Measurements from ENCODE around the gene MIR17HG. TPM values are rescaled to one million over a fixed set of nuclear protein-coding genes. Genes with fewer than 3 reads are reported as not detected.

Gene MIR17HG
- total RNA-seq, 1 experiment from 2014 or later, result 5.5 TPM

GRCh38 chr13:91372911-91373310 lies 25.4 kb downstream of the MIR17HG start:
- Histone ChIP-seq H3K4me3 (ENCODE audit: low read length) (no peak overlapping the region), H3F3A (ENCODE audit: low read length, unreplicated experiment) (no peaks in the 10 kb centered on the region), H3K79me2 (ENCODE audit: low read length) (no peaks in the 10 kb centered on the region), H3K27ac (ENCODE audit: low read length) (no peak overlapping the region), H3K27me3 (ENCODE audit: low read length) (no peaks in the 10 kb centered on the region), H4K20me1 (ENCODE audit: low read length) (no peaks in the 10 kb centered on the region), H3K9me3 (ENCODE audit: low read length) (no peaks in the 10 kb centered on the region), H3K4me2 (ENCODE audit: low read length) (no peak overlapping the region), H3K9ac (ENCODE audit: low read length) (no peak overlapping the region), H3K9me2 (replicated peaks; ENCODE audit: low read length) (no peaks in the 10 kb centered on the region), H3K4me1 (ENCODE audit: insufficient read depth, low read length) (no peaks in the 10 kb centered on the region), H3K36me3 (ENCODE audit: low read depth, low read length) (no peaks in the 10 kb centered on the region), H2AFZ (ENCODE audit: low read length) (no peak overlapping the region)
- ATAC-seq (no peak), DNase-seq (no peak)
- POLR2A ChIA-PET (ENCODE audit: unreplicated experiment), result no interaction called here
- no TSS peak for BruUV-seq (replicated peaks)
- CTCF ChIA-PET, result no interaction called here
- intact Hi-C loops (cut with micrococcal nuclease), result no loop called here
- no peak for TF ChIP-seq CTCF (conservative IDR thresholded peaks at IDR 0.05; ENCODE audit: low read depth, low read length)
- TF ChIP-seq EZH2phosphoT487 (IDR thresholded peaks at IDR 0.05; ENCODE audit: borderline replicate concordance, low read length), result no peak
- TF ChIP-seq EZH2 (IDR thresholded peaks at IDR 0.05; ENCODE audit: low read length, unreplicated experiment), result no peak

GRCh38 chr13:91375116-91375729 lies 27.7 kb downstream of the MIR17HG start:
- H3K9me3 ChIP-seq (ENCODE audit: low read length), result no peaks in the 10 kb centered on the region
- DNase-seq (peak; percentile 19), ATAC-seq (peak; percentile 71)
- H3K36me3 ChIP-seq (ENCODE audit: low read depth, low read length), result no peaks in the 10 kb centered on the region
- no peak overlapping the region for H3K4me2 ChIP-seq (ENCODE audit: low read length)
- H3K4me3 ChIP-seq (ENCODE audit: low read length), result no peak overlapping the region
- TF ChIP-seq EZH2 (IDR thresholded peaks at IDR 0.05; ENCODE audit: low read length, unreplicated experiment), result no peak
- peak; percentile 60 for TF ChIP-seq CTCF (conservative IDR thresholded peaks at IDR 0.05; ENCODE audit: low read depth, low read length)
- no peak for TF ChIP-seq EZH2phosphoT487 (IDR thresholded peaks at IDR 0.05; ENCODE audit: borderline replicate concordance, low read length)
- ChIA-PET POLR2A (ENCODE audit: unreplicated experiment) (no interaction called here), CTCF (no interaction called here)
- no peak overlapping the region for H2AFZ ChIP-seq (ENCODE audit: low read length)
- no peaks in the 10 kb centered on the region for H3K27me3 ChIP-seq (ENCODE audit: low read length)
- H3K9ac ChIP-seq (ENCODE audit: low read length), result no peak overlapping the region
- BruUV-seq (replicated peaks), result no TSS peak
- H4K20me1 ChIP-seq (ENCODE audit: low read length), result no peaks in the 10 kb centered on the region
- no peaks in the 10 kb centered on the region for H3F3A ChIP-seq (ENCODE audit: low read length, unreplicated experiment)
- intact Hi-C loops (cut with micrococcal nuclease), result no loop called here
- H3K4me1 ChIP-seq (ENCODE audit: insufficient read depth, low read length), result no peaks in the 10 kb centered on the region
- no peaks in the 10 kb centered on the region for H3K9me2 ChIP-seq (replicated peaks; ENCODE audit: low read length)
- no peaks in the 10 kb centered on the region for H3K79me2 ChIP-seq (ENCODE audit: low read length)
- no peak overlapping the region for H3K27ac ChIP-seq (ENCODE audit: low read length)

DNA sequence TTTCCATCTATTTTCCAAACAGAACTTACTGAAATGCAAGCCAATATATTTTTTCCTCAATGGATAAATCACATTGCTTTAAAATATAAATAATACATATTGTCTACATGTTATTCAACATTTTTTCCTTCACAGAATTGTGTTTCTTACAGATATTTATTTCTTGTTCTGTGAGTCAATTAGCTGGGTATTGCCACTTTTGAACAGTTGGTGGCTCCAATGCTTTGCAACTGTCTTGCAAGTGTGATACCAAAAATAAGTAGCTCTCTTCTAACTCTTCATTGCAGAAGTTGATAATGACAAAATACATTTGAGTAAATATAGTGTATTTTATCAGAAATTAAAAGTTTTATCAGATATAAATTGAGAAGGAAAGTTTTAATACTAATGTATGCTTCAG lies 33.9 kb downstream of the MIR17HG start:
- Histone ChIP-seq H4K20me1 (ENCODE audit: low read length) (no peaks in the 10 kb centered on the region), H3K4me1 (ENCODE audit: insufficient read depth, low read length) (no peaks in the 10 kb centered on the region), H3K27me3 (ENCODE audit: low read length) (no peaks in the 10 kb centered on the region), H3K9me3 (ENCODE audit: low read length) (no peaks in the 10 kb centered on the region), H3K27ac (ENCODE audit: low read length) (no peak overlapping the region), H3K36me3 (ENCODE audit: low read depth, low read length) (no peaks in the 10 kb centered on the region), H3K79me2 (ENCODE audit: low read length) (no peaks in the 10 kb centered on the region), H3K9me2 (replicated peaks; ENCODE audit: low read length) (no peaks in the 10 kb centered on the region), H3F3A (ENCODE audit: low read length, unreplicated experiment) (no peaks in the 10 kb centered on the region), H2AFZ (ENCODE audit: low read length) (no peak overlapping the region), H3K4me2 (ENCODE audit: low read length) (no peak overlapping the region), H3K9ac (ENCODE audit: low read length) (no peak overlapping the region), H3K4me3 (ENCODE audit: low read length) (no peak overlapping the region)
- POLR2A ChIA-PET (ENCODE audit: unreplicated experiment), result no interaction called here
- ATAC-seq (peak; percentile 31; the same call in 1 of the 2 replicates), DNase-seq (peak; percentile 26)
- TF ChIP-seq EZH2phosphoT487 (IDR thresholded peaks at IDR 0.05; ENCODE audit: borderline replicate concordance, low read length) (no peak), CTCF (conservative IDR thresholded peaks at IDR 0.05; ENCODE audit: low read depth, low read length) (peak; percentile 48; the same call in 1 of the 2 replicates), EZH2 (IDR thresholded peaks at IDR 0.05; ENCODE audit: low read length, unreplicated experiment) (no peak)
- CTCF ChIA-PET, result interaction anchor here (0.6 kb wide), 1 partner anchor 400 kb away, joined by 3 read pairs; no protein-coding TSS in a partner anchor
- intact Hi-C loops (cut with micrococcal nuclease), result loop anchor here (1.0 kb wide), 1 partner anchor 341 kb away; no protein-coding TSS in a partner anchor
- BruUV-seq (replicated peaks), result no TSS peak
